ENCODE results near the gene XPO6. TPM values are rescaled to one million over a fixed set of nuclear protein-coding genes. Genes with fewer than 3 reads are reported as not detected.

Gene XPO6
- total RNA-seq, 1 experiment from 2014 or later: 92.5 TPM

DNA sequence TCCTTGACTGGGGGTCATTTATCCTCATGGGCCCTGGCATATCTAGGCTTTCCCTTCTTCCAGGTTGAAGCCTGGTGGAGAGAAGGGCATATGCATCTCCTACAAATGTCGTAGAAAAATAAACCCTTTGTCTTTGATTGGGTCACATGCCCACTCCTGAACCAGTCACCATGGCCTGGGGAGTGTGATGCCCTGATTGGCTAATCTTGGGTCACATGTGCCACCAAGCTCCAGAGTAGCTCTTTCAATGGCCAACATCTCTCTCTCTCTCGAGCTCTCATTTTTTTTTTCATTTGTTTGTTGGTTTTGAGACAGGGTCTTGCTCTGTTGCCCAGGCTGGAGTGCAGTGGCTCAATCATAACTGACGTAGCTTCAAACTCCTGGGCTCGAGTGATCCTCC is 5.6 kb upstream of the XPO6 start:
- H3K36me3 ChIP-seq: no peaks in the 10 kb centered on the region
- no peaks in the 10 kb centered on the region for H3K9me3 ChIP-seq
- no peak overlapping the region for H3K4me3 ChIP-seq
- H3K27me3 ChIP-seq: no peaks in the 10 kb centered on the region
- DNase-seq: peak; percentile 21

DNA sequence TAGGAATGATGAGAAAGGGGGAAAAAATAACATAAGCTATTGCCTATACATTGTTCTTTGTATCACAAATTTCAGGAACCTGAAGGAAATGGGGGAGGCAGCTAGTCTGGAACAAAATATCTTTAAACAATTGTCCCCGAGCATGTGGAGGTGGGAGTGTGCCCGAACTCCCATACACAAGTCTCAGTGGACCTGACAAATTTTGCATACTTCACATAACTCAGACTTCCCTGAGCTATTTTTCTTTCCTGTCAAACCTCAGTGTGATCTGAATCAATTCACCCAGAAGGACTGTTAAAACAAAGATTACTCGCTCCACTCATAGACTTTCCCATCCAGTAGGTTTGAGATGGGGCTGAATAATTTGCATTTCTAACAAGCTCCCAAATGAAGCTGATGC is 1.6 kb upstream of the XPO6 start:
- Histone ChIP-seq H3K4me3 (no peak overlapping the region), H3K9me3 (no peaks in the 10 kb centered on the region), H3K27me3 (no peaks in the 10 kb centered on the region), H3K36me3 (peaks cover 29% of the 10 kb centered on the region)
- DNase-seq: no peak

DNA sequence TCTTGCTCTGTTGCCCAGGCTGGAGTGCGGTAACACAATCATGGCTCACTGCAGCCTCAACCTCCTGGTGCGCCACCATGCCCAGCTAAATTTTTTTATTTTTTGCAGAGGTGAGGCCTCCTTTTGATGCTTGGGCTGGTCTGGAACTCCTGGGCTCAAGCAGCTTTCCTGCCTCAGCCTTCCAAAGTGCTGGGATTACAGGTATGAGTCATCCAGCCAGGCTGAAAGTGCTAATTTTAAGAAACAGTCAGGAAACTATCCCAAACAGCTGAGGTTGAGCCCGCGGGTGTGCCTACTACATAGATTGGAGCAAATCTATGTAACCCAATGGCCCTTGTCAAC is 738 bp upstream of the XPO6 start:
- H3K27me3 ChIP-seq: no peaks in the 10 kb centered on the region
- H3K36me3 ChIP-seq: peaks cover 36% of the 10 kb centered on the region
- peak; percentile 62 for DNase-seq
- H3K9me3 ChIP-seq: no peaks in the 10 kb centered on the region
- H3K4me3 ChIP-seq: peak overlapping the region; percentile 97

DNA sequence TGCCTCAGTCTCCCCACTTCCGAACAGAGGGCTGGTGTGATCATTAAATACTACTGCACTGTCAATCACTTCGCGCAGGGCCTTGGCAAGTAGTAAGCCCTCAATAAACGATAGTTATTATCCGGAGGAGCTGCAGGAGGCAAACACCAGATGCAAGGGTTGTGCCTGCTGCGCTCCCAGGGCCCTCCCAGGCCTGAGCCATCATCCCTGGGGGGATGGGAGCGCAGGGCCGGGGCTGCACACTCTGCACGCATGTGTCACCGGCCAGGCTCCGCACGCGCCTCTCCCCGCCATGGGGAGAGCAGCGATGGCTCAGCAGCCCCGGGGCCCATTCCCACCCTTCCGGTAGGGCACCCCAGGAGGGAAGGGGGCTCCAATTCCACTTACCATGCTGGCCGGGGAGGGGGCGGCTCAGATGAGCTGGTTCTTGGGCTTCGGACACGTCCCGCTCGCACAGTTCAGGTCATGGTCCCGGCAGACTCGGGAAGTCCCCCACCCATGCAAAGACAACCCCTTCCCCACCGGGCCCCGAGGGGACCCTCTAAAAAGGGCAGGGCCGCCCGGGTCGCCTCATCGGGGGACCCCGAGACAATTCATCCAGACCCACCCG is 681 bp downstream of the XPO6 start:
- no peaks in the 10 kb centered on the region for H3K27me3 ChIP-seq
- H3K4me3 ChIP-seq: peak overlapping the region; percentile 97
- no peaks in the 10 kb centered on the region for H3K9me3 ChIP-seq
- DNase-seq: peak; percentile 86
- peaks cover 50% of the 10 kb centered on the region for H3K36me3 ChIP-seq

DNA sequence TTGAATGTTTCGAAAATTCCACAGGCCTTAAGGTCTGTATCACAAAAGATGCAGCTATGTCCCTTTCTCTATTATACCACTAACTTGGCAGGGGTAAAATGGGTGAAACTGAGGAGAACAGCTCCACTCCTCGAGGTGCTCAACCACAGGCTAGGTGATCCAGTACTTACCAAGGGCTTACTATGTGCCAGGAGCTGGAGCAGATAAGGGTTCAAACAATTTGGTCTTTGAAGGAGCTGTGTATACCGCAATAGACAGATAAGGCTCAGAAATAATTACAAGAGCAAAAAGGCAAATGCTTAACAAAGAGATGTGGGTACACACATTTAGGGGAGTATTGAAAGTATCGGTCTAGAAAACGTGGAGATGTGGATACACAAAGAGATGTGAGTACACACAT is 1.5 kb downstream of the XPO6 start:
- peak overlapping the region; percentile 97 for H3K4me3 ChIP-seq
- peaks cover 57% of the 10 kb centered on the region for H3K36me3 ChIP-seq
- no peaks in the 10 kb centered on the region for H3K9me3 ChIP-seq
- DNase-seq: no peak
- no peaks in the 10 kb centered on the region for H3K27me3 ChIP-seq

DNA sequence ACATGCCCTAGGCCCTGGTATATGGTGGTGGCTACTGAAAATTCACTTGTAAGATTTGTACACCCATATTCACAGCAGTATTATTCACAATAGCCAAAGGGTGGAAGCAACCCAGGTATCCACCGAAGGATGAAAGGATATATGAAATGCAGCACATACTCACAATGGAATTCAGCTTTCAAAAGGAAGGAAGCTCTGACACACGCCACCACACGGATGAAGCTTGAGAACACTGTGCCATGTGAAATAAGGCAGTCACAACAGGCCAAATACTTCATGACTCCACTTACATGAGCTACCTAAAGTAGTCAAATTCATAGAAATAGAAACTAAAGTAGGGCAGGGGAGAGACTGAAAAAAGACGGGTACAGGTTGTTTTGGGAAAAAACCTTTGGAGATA is 2.9 kb downstream of the XPO6 start:
- H3K4me3 ChIP-seq: no peak overlapping the region
- DNase-seq: no peak
- H3K36me3 ChIP-seq: peaks cover 70% of the 10 kb centered on the region
- H3K9me3 ChIP-seq: no peaks in the 10 kb centered on the region
- no peaks in the 10 kb centered on the region for H3K27me3 ChIP-seq

DNA sequence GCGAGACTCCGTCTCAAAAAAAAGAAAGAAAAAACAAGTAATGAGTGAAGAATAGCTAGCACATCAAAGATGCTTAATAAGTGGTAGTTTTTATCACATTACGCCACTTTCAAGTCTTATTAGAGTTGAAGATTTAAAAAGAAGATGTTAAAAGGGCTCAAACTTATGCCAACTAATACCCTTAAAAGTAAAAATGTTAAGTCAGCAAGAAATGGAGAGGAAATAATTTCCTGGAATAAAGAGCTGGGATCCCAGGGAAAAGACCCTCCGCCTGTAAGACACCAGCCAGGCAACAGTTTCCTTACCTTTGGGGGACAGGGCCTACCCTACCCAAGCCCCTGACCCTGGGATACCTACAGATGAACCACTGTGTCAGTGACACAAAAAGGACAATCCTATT is 3.6 kb downstream of the XPO6 start:
- Histone ChIP-seq H3K9me3 (no peaks in the 10 kb centered on the region), H3K4me3 (no peak overlapping the region), H3K27me3 (no peaks in the 10 kb centered on the region), H3K36me3 (peaks cover 77% of the 10 kb centered on the region)
- DNase-seq: no peak

DNA sequence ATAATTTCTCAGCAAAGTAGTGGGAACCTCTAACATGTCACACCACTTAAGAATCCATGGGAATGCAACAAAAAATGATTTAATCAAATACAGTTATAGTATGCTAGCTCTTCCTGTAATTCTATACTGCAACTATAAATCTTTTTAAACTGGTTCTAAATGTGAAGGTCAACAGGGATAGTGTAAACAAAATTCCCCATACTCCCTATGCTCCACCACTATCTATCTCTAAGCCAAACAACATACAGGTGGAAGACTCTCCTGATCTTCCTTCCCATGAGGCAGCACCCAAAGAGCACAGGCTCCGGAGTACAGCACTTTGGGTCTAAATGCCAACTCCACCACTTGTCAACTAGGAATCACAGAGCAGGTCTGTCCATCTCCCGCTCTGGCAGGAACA is 4.4 kb downstream of the XPO6 start:
- no peaks in the 10 kb centered on the region for H3K9me3 ChIP-seq
- H3K4me3 ChIP-seq: no peak overlapping the region
- H3K36me3 ChIP-seq: peaks cover 82% of the 10 kb centered on the region
- no peaks in the 10 kb centered on the region for H3K27me3 ChIP-seq
- DNase-seq: no peak

DNA sequence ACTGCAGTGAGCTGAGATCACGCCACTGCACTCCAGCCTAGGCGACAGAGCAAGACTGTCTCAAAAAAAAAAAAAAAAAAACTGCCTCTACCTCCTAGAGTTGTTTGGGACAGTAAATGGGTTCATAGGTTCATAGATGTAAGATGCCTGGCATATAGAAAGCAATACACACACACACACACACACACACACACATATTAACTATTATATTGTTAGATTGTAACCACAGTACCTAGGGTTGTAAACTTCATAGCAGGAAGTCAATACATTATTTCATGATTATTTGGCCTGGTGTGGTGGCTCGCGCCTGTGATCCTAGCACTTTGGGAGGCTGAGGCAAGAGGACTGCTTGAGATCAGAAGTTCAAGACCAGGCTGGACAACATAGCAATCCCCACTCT is 5.8 kb downstream of the XPO6 start:
- no peaks in the 10 kb centered on the region for H3K27me3 ChIP-seq
- DNase-seq: no peak
- H3K4me3 ChIP-seq: no peak overlapping the region
- H3K36me3 ChIP-seq: peaks cover 93% of the 10 kb centered on the region
- no peaks in the 10 kb centered on the region for H3K9me3 ChIP-seq

DNA sequence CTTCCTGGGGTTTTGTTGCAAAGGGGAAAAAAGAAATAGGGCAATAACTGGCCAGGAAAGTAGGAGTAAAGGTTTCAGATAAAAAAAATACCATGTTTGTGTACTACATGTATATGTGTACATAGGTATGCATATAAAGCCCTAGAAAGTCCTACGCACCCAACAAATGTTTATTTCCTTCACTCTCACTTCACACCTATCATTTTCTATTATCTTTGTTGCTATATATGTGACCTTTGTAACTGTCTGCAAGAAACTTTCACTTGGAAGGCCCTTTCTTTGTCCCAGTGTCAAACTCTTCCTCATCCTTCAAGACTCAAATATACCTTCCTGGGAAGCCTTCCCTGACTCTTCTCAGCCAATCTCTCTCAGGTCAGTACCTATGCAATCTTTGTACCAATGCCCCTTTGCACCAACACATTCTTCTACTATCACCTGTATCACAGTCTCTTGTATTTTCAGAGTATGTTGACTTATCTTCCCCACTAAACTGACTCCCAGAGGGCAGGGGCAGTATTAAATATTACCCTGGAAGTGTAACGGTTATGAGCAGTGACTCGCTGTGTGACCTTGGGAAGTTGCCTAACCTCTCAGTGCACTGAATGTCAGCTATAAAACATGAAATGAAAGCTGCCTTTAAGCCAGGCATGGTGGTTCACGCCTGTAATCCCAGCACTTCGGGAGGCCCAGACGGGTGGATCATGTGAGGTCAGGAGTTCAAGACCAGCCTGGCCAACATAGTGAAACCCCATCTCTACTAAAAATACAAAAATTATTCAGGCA is 6.5 kb downstream of the XPO6 start:
- DNase-seq: no peak
- Histone ChIP-seq H3K9me3 (no peaks in the 10 kb centered on the region), H3K27me3 (no peaks in the 10 kb centered on the region), H3K36me3 (peaks cover 93% of the 10 kb centered on the region), H3K4me3 (no peak overlapping the region)

DNA sequence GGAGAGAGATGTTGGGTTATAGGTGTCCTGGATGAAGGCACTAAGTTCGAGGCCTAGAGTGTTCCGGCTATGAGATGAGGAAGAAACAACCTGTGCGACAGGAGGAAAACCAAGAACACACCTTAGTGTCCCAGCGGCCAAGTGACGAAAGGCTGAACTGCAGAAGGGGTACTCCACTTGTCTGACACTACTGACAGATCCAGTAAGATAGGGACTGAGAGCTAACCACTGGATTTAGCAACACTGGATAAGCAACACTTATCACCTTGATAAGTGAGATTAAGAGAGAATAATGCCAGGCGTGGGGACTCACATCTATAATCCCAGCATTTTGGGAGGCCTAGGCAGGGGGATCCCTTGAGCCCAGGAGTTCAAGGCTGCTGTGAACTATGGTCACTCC is 7.1 kb downstream of the XPO6 start:
- no peaks in the 10 kb centered on the region for H3K9me3 ChIP-seq
- peaks cover 93% of the 10 kb centered on the region for H3K36me3 ChIP-seq
- H3K27me3 ChIP-seq: no peaks in the 10 kb centered on the region
- no peak overlapping the region for H3K4me3 ChIP-seq
- no peak for DNase-seq

DNA sequence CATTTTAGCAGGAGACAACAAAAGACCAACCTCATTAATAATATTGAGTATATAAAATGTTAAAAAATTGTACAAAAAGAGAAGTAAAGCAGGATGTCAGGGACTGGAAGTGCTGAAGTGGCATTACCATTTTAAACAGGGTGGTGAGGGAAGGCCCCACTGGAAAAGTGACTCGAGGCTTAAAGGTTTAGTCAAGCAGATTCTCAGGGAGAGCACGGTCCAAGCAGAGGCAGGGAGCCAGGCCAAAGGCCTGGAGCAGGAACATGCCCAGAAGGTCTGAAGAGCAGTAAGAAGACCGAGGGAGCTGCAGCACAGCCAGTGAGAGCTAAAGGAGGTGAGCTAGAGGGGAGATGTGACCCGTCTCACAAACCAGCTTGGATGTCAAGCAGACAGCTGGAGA is 7.6 kb downstream of the XPO6 start:
- Histone ChIP-seq H3K9me3 (no peaks in the 10 kb centered on the region), H3K4me3 (no peak overlapping the region), H3K36me3 (peaks cover 93% of the 10 kb centered on the region), H3K27me3 (no peaks in the 10 kb centered on the region)
- DNase-seq: peak; percentile 34

DNA sequence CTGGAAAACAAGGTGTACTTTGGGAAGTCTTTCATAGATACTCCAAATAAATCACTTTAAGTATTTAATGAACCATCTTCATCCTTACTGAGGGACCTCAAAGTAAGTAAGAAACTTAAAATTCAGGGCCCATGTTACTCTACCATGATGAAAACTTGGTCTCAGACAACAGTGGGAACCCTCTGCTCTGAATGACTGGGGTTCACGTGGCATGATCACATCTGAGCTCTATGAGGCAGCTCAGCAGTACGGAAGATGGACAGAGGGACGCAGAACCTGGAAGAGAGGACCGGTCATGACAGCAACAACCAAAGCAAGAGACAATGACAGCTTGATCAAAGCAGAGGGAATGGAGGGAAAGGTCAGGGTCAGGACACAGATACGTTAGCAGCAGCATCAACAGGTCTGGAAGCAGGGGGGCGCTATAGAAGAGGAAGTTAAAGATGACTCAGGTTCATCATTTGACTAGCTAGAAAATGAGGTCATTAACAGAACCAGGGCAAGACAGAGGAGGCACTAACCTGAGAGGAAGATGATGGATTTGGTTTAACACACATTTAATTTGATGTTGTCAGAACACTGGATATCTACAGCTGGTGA is 9.5 kb downstream of the XPO6 start:
- H3K27me3 ChIP-seq: no peaks in the 10 kb centered on the region
- H3K4me3 ChIP-seq: no peak overlapping the region
- DNase-seq: no peak
- no peaks in the 10 kb centered on the region for H3K9me3 ChIP-seq
- H3K36me3 ChIP-seq: peaks cover 91% of the 10 kb centered on the region

DNA sequence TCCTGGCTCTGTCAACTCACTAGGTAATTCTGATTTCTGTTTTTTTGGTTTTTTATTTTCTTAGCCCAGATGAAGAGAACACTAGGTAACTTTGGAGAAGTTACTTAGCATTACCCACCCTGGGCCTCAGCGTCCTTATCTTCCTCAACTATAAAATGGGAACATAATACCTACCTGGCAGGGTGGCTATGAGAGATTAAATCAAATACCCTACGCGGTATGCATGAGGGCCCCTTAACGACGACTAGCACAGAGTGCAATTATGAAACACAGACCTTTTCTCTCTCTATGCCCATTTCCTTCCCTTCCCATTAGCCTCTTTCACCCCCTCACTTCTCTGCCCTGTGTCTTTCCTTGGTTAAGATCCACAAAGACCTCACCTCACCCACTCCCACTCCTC is 11.1 kb downstream of the XPO6 start:
- no peak for DNase-seq
- peaks cover 92% of the 10 kb centered on the region for H3K36me3 ChIP-seq
- no peaks in the 10 kb centered on the region; the same call in 1 of the 2 replicates for H3K9me3 ChIP-seq
- no peak overlapping the region for H3K4me3 ChIP-seq
- H3K27me3 ChIP-seq: no peaks in the 10 kb centered on the region

DNA sequence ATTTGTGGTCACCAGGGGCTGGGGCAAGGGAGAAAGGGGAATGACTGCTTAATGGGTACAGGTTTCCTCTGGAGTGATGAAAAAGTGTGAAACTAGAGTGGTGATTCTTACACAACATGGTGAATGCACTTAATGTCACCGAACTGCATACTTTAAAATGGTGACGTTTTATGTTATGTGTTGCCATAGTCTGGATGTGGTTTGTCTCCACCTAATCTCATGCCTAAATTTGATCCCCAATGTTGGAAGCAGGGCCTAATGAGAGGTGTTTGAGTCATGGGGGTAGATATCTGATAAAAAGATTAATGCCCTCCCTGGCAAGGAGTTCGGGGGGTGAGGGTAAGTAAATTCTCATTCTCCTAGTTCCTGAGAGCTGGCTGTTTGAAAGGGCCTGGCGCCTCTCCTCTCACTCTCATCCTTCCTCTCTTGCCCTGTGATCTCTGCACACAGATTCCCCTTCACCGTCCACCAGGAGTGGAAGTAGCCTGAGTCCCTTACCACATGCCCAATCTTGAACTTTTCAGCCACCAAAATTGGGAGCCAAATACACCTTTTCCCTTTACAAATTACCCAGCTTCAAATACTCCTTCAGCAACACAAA is 15.3 kb downstream of the XPO6 start:
- no peak for DNase-seq
- Histone ChIP-seq H3K36me3 (peaks cover 87% of the 10 kb centered on the region), H3K9me3 (no peaks in the 10 kb centered on the region; the same call in 1 of the 2 replicates), H3K27me3 (no peaks in the 10 kb centered on the region), H3K4me3 (no peak overlapping the region)

DNA sequence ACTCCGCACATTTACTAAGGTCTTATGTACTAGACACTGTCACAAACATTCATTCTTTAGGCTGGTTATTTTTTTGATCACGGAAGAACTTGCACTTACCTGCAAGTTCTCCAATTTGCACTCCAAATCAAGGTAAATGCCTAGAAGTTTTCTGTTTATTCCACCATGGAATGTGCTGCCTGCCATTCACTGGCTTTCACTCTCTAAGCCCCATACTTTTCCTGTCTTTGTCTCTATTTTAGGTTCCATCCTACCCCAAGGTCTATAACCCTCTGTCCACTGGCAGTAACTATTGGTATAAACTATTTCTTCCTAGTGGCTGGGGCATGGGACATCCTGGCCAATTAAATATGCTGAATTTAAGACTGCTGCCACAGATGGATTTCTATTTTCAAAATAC is 15.9 kb downstream of the XPO6 start:
- Histone ChIP-seq H3K4me3 (no peak overlapping the region), H3K9me3 (no peaks in the 10 kb centered on the region; the same call in 1 of the 2 replicates), H3K27me3 (no peaks in the 10 kb centered on the region), H3K36me3 (peaks cover 81% of the 10 kb centered on the region)
- no peak for DNase-seq

DNA sequence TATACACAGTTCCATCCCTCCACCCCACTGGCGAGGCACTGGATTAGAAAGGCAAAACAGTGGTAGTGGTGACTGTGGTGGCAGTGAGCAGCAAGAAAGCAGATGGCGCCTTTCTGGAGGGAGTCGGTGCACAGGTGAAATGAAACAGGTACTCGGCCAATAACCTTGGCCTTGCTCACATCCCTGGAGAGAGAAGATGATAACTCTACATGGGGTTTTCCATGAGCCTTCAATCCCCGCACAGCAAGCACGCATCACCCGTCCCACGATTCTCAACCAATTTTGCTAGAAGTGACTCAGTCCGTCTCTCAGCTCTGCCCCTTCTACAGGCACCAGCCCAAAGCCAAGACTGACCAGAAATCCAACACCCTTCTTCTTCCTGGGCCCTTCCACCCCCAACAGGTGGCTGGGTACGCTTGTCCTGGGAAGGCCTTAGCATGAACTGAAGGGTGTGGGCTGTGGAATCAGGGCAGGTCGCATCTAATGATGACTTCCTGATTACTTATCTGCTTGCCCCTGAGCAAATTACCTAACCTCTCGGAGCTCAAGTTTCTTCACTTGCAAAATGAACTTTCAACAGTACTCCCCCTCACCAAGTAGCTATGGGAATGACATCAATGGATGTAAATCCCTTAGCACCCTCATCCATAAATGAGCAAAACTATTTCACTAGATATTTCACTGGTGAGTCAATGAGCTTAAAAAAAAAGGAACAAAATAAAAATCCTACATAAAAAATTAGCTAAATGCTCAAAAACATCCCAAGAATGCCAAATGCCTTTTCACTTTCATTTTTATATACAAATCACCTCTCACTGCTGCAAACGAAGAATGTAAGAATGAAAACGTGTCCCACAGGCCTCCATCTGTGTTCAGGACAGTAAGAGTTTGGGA is 18.0 kb downstream of the XPO6 start:
- peak; percentile 49 for DNase-seq
- Histone ChIP-seq H3K9me3 (no peaks in the 10 kb centered on the region; the same call in 1 of the 2 replicates), H3K4me3 (no peak overlapping the region), H3K27me3 (no peaks in the 10 kb centered on the region), H3K36me3 (peaks cover 70% of the 10 kb centered on the region)
